ENCODE data around the gene SPACA4. TPM values are rescaled to one million over a fixed set of nuclear protein-coding genes. Genes with fewer than 3 reads are reported as not detected.
"Not testable (repeated sequence)": the region's sequence is repeated elsewhere in the genome, so short reads cannot be mapped to it uniquely, and the experiment has no call there.

SPACA4 gene
- total RNA-seq, 1 experiment from 2014 or later = not detected

DNA sequence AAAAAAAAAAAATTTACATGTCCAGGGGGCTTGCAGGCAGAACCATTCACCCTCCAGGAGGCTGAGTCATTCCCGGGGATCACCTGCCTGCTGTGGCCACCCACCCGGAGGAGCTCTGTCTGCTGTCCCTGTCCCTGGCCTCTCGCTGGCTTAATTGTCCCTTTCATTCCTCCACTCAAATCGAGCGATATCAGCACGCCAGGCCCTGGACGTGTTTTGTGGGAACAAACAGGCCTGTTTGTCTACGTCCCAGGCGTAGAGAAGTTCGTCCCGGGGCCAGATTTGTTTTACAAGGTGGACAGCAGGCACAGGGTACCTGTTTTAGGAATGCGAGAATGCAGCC is 33.4 kb upstream of the SPACA4 start:
- Mint-ChIP-seq H3K4me1 (ENCODE audit: low read depth, unreplicated experiment) (peaks cover 18% of the 10 kb centered on the region), H3K27me3 (ENCODE audit: insufficient read depth, unreplicated experiment) (no peaks in the 10 kb centered on the region), H3K36me3 (ENCODE audit: insufficient read depth, unreplicated experiment) (peaks cover 15% of the 10 kb centered on the region), H3K4me3 (ENCODE audit: unreplicated experiment) (no peak overlapping the region), H3K9me3 (ENCODE audit: unreplicated experiment) (no peaks in the 10 kb centered on the region), H3K27ac (ENCODE audit: unreplicated experiment) (peak overlapping the region; percentile 67)
- intact Hi-C loops (cut with micrococcal nuclease; ENCODE audit: unreplicated experiment) = no loop called here
- BruUV-seq (replicated peaks) = no TSS peak
- POLR2A ChIA-PET = interaction anchor here (0.9 kb wide), 1 partner anchor 15 kb away, joined by 5 read pairs; no protein-coding TSS in a partner anchor
- Histone ChIP-seq H3K27me3 (replicated peaks; ENCODE audit: control insufficient read depth, insufficient read depth, low read length) (no peaks in the 10 kb centered on the region), H3K36me3 (ENCODE audit: control insufficient read depth, insufficient read depth, low read length) (no peaks in the 10 kb centered on the region), H3K9me3 (no peaks in the 10 kb centered on the region), H3K4me1 (peaks cover 30% of the 10 kb centered on the region), H3K4me3 (ENCODE audit: low read depth, low read length) (no peak overlapping the region)
- TF ChIP-seq, protein P1, sequence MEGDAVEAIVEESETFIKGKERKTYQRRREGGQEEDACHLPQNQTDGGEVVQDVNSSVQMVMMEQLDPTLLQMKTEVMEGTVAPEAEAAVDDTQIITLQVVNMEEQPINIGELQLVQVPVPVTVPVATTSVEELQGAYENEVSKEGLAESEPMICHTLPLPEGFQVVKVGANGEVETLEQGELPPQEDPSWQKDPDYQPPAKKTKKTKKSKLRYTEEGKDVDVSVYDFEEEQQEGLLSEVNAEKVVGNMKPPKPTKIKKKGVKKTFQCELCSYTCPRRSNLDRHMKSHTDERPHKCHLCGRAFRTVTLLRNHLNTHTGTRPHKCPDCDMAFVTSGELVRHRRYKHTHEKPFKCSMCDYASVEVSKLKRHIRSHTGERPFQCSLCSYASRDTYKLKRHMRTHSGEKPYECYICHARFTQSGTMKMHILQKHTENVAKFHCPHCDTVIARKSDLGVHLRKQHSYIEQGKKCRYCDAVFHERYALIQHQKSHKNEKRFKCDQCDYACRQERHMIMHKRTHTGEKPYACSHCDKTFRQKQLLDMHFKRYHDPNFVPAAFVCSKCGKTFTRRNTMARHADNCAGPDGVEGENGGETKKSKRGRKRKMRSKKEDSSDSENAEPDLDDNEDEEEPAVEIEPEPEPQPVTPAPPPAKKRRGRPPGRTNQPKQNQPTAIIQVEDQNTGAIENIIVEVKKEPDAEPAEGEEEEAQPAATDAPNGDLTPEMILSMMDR (IDR thresholded peaks at IDR 0.05; ENCODE audit: insufficient read depth in 1 of 2, low read depth in 1 of 2, low read length in 1 of 2, severe bottlenecking in 1 of 2, unreplicated experiment in 1 of 2) = no peak
- no peak for DNase-seq
- CTCF ChIA-PET = interaction anchor here (0.7 to 1.2 kb wide), 3 partner anchors 11 to 86 kb away, joined by 3 to 5 read pairs (median 3); no protein-coding TSS in a partner anchor

DNA sequence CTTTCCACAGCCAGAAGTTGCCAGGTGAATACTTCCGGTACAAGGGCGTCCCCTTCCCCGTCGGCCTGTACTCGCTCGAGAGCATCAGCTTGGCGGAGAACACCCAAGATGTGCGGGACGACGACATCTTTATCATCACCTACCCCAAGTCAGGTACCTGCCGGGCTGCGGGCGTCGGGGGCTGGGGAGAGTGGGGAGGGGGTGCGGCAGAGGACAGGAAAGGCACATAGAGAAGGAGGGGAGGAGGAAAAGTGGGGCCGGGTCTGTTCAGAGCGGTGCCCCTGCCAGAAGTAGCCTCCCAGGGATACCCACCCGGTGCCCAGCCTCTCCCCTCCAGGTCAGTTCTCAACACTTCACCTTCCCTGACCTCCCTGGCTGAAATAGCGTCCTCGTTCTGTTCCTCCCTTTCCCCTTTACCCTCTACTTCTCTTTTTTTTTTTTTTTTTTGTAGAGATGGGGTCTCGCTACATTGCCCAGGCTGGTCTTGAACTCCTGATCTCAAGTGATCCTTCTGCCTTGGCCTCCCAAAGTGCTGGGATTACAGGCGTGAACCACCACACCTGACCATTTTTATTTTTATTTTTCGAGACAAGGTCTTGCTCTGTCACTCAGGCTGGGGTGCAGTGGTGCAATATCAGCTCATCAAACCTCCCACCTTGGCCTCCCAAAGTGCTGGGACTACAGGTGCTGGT is 30.5 kb upstream of the SPACA4 start:
- H3K27ac Mint-ChIP-seq (ENCODE audit: unreplicated experiment) = no peak overlapping the region
- no TSS peak for BruUV-seq (replicated peaks)
- H3K27me3 Mint-ChIP-seq (ENCODE audit: insufficient read depth, unreplicated experiment) = no peaks in the 10 kb centered on the region
- H3K4me1 Mint-ChIP-seq (ENCODE audit: low read depth, unreplicated experiment) = peaks cover 16% of the 10 kb centered on the region
- no peaks in the 10 kb centered on the region for H3K9me3 Mint-ChIP-seq (ENCODE audit: unreplicated experiment)
- H3K36me3 Mint-ChIP-seq (ENCODE audit: insufficient read depth, unreplicated experiment) = peaks cover 15% of the 10 kb centered on the region
- ChIA-PET POLR2A (no interaction called here), CTCF (interaction anchor here (1.6 kb wide), 1 partner anchor 33 kb away, joined by 8 read pairs; no protein-coding TSS in a partner anchor)
- no peaks in the 10 kb centered on the region for H3K9me3 ChIP-seq
- intact Hi-C loops (cut with micrococcal nuclease; ENCODE audit: unreplicated experiment) = no loop called here
- peaks cover 23% of the 10 kb centered on the region for H3K4me1 ChIP-seq
- H3K4me3 ChIP-seq (ENCODE audit: low read depth, low read length) = no peak overlapping the region
- TF ChIP-seq, protein P1 (IDR thresholded peaks at IDR 0.05; ENCODE audit: insufficient read depth in 1 of 2, low read depth in 1 of 2, low read length in 1 of 2, severe bottlenecking in 1 of 2, unreplicated experiment in 1 of 2) = no peak
- H3K36me3 ChIP-seq (ENCODE audit: control insufficient read depth, insufficient read depth, low read length) = no peaks in the 10 kb centered on the region
- H3K27me3 ChIP-seq (replicated peaks; ENCODE audit: control insufficient read depth, insufficient read depth, low read length) = no peaks in the 10 kb centered on the region
- DNase-seq = no peak
- H3K4me3 Mint-ChIP-seq (ENCODE audit: unreplicated experiment) = no peak overlapping the region

DNA sequence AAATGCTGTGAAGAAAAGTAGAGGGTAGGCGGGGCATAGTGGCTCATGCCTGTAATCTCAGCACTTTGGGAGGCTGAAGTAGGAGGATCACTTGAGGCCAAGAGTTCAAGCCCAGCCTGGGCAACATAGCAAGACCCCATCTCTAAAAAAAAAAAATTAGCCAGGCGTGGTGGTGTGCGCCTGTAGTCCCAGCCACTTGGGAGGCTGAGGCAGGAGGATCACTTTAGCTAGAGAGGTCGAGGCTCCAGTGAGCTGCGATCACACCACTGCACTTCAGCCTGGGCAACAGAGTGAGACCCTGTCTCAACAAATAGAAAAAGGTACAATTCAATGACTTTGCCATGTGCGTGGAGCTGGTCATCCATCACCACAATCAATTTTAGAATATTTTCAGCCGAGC is 28.6 kb upstream of the SPACA4 start:
- peaks cover 14% of the 10 kb centered on the region; the same call in 1 of the 2 replicates for H3K4me1 ChIP-seq
- CTCF ChIA-PET = interaction anchor here (0.8 kb wide), 1 partner anchor 88 kb away, joined by 3 read pairs; no protein-coding TSS in a partner anchor
- H3K4me1 Mint-ChIP-seq (ENCODE audit: low read depth, unreplicated experiment); H3K9me3 ChIP-seq; H3K27ac Mint-ChIP-seq (ENCODE audit: unreplicated experiment); BruUV-seq (replicated peaks); H3K4me3 Mint-ChIP-seq (ENCODE audit: unreplicated experiment); H3K27me3 Mint-ChIP-seq (ENCODE audit: insufficient read depth, unreplicated experiment); H3K36me3 ChIP-seq (ENCODE audit: control insufficient read depth, insufficient read depth, low read length); H3K4me3 ChIP-seq (ENCODE audit: low read depth, low read length); DNase-seq; H3K9me3 Mint-ChIP-seq (ENCODE audit: unreplicated experiment); H3K27me3 ChIP-seq (replicated peaks; ENCODE audit: control insufficient read depth, insufficient read depth, low read length); intact Hi-C loops (cut with micrococcal nuclease; ENCODE audit: unreplicated experiment); POLR2A ChIA-PET; H3K36me3 Mint-ChIP-seq (ENCODE audit: insufficient read depth, unreplicated experiment): not testable (repeated sequence)
